Fibroblast of the aortic adventitia (primary cell): ENCODE measurements around the gene NCMAP. TPM values are rescaled to one million over a fixed set of nuclear protein-coding genes. Genes with fewer than 3 reads are reported as not detected.

ENCODE experiments used
- DNase-seq: peaks from one replicate; pipeline ENCODE4 v3.0.0-alpha.2; 2010; ENCODE audit warnings: low read depth
- H3K4me3 ChIP-seq: 2 replicates; pipeline ENCODE4 v1.5.1; 2011; ENCODE audit warnings: low read depth, mild to moderate bottlenecking, control low read depth, low read length, moderate library complexity
- total RNA-seq: library from RNA; depleted of rRNA; stranded (reverse); fragments of >200 nt; gene quantifications from 2 replicates; pipeline ENCODE4 v1.2.3, GENCODE V29; 2012; ENCODE audit warnings: low replicate concordance
- TF ChIP-seq, protein P1 (sequence below): IDR thresholded peaks from 2 replicates; pipeline ENCODE4 v1.5.1; 2011; ENCODE audit warnings: mild to moderate bottlenecking, low read length, control low read depth, inconsistent platforms; ENCODE audit not compliant: insufficient read depth

NCMAP gene
- total RNA-seq, 1 donor = not detected

DNA sequence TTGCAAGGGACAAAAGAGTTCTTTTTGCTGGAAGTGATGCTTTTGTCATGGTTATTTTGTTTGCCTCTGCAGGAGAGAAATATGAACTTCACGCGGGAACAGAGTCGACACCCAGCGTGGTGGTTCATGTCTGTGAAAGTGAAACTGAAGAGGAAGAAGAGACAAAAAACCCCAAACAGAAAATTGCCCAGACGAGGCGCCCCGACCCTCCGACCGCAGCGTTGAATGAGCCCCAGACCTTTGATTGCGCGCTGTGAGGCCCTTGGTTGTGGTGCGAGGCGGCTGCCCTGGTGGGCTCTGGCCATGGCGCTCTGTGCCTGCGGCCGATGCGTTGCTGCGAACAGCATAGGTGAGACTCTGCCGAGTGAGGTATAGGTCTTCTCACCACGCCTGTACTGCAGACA, 20.9 kb upstream of the NCMAP start:
- no peak for DNase-seq
- TF ChIP-seq, protein P1, sequence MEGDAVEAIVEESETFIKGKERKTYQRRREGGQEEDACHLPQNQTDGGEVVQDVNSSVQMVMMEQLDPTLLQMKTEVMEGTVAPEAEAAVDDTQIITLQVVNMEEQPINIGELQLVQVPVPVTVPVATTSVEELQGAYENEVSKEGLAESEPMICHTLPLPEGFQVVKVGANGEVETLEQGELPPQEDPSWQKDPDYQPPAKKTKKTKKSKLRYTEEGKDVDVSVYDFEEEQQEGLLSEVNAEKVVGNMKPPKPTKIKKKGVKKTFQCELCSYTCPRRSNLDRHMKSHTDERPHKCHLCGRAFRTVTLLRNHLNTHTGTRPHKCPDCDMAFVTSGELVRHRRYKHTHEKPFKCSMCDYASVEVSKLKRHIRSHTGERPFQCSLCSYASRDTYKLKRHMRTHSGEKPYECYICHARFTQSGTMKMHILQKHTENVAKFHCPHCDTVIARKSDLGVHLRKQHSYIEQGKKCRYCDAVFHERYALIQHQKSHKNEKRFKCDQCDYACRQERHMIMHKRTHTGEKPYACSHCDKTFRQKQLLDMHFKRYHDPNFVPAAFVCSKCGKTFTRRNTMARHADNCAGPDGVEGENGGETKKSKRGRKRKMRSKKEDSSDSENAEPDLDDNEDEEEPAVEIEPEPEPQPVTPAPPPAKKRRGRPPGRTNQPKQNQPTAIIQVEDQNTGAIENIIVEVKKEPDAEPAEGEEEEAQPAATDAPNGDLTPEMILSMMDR = no peak

DNA sequence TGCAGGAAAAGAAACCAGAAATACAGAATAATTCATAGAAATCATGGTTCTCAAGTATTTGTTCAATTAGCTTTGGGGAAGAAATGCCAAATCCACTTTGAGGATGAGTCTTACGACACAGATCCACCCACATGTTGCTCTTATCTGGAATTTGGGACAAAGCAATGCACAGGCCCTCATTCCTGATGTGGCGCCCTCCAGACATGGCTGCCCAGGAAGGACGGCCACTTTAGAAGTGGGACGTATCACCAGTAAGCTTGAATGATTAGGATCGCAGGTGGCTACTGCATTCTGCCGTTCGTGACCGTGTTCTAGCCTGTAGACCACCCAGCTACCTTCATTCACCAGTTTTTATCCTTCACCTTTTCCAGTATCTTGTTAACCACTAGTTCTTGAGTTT, 20.1 kb upstream of the NCMAP start:
- no peak overlapping the region for H3K4me3 ChIP-seq
- DNase-seq = no peak
- TF ChIP-seq, protein P1 = no peak

More for the DNA sequence above, 20.9 kb upstream of the NCMAP start:
- H3K4me3 ChIP-seq = no peak overlapping the region

DNA sequence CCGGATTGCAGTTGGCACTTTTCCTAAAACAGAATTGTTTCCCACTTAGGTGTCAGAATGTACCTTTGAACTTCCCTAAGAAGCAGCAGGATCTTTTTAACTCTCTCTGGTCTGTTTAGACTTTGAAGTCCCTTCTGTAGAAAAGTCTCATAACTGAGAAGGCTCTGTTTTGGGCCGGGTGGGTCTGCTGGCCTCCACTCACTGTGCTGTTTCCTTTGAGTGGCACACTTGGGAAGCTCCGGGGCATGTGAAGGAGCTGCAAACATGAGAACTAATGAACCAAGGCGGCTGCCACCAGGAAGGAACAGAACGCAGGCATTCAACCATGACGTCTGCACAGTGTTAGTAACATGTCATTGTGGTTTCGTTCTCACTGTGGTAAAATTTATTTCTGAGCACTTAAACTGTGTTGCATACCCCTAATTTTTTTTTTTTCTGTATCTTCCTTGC, 19.5 kb upstream of the NCMAP start:
- TF ChIP-seq, protein P1 = no peak
- no peak overlapping the region for H3K4me3 ChIP-seq
- no peak for DNase-seq

DNA sequence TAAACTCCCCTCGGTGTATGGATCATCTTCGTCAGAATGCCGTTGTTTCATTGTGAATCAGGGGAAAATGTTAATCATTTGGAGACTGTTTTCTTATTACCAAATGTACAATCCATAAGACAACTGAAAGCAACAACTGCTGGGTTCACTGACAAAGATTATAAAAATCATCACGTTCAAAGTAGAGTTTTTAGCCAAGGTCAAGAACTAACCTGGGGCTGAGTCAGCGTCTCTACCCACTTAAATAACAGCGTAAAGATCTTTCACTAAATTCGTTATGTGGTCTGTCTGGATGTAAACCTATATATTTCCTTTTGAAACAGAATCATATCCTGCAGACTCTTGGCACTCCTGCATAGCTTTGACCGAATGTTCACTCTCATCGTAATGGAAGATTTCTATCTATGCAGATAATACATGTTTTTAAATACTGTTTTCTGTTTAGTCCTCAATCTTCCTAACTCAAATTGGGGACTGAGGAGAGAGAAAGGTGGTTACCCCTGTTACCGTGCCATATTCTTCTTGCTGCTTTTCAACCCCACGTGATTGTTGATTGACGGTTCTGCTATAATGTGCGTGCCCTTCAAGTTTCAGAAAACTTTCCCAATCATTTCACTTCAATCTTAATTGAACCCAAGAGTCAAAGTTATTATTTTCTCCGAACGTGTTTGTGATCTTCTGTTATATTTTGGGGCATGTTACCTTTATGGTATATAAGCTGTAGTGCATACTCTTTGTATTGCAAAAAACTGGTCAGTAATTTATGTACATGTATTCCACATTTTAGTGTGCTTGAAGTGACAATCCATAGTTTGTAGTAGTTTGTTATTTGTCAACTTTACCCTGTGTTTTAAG, 15.6 kb upstream of the NCMAP start:
- H3K4me3 ChIP-seq = no peak overlapping the region
- TF ChIP-seq, protein P1 = no peak
- no peak for DNase-seq

DNA sequence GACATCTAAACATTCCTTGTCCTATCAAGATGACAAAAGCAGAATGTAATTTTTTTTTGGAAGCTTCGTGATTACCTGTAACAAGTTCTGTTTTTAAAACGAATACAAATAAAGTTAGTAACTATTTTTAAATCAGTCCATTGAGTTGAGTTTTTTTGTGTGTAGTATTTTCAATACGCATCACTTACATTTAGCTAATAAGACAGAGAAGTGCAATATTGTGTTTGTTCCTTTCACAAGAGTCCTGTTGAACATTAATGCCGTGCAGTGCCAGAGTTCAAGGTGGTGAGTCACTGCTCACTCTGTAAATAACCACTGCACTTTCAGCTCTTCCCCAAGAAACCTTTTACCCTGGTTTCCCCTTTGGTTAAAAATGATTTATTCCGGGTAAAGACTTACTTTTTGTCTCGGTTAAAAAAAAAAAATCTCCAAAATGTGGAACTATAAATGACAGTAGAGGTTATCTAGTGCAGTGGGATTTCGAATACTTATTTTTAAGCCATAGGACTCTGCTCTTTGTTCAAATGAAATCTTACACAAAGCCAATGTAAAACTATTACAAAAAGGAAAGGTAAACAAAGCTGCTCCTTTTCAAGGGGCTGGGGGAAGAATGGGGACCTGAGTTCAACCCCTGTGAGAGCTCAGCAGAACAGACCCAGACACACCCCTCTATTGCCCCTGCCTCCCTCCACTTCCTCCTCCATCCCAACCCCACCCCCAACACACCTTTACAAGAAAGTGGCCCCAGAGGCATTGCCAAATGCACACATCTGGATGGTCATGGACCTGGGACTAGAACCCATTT, 14.8 kb upstream of the NCMAP start:
- peak; percentile 61 for DNase-seq
- no peak overlapping the region for H3K4me3 ChIP-seq

DNA sequence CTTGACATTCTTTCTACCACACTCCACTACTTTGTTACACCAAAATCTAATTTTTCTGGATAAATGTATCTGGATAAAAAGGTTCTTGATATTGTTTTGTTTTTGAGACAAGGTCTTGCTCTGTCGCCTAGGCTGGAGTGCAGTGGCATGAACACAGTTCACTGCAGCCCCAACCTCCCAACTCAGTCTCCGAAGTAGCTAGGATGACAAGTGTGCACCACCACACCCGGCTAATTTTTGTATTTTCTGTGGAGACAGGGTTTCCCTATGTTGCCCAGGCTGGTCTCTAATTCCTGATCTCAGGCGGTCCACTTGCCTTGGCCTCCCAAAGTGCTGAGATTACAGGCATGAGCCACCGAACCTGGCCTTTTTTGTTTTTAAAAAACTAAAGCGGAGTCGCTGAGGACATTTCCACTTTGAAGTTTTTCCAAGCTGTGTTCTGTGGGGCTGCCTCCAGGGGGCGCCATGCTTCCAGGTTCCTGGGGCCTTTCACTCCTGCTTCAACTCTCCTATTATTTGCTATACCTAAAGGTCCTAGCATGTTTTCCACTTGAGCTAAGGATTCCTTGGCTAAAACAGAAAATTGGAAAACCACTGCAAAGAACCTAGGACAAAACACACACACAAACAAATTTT, 14.1 kb upstream of the NCMAP start:
- DNase-seq = no peak
- TF ChIP-seq, protein P1 = peak; percentile 47
- H3K4me3 ChIP-seq = no peak overlapping the region

More for the DNA sequence above, 14.8 kb upstream of the NCMAP start:
- TF ChIP-seq, protein P1 = no peak
